Measurements from ENCODE around the gene MLEC. TPM values are rescaled to one million over a fixed set of nuclear protein-coding genes. Genes with fewer than 3 reads are reported as not detected.

Gene MLEC
- total and polyA plus RNA-seq, 2 of the 13 experiments (the other 11 are each of a cell fraction or from before 2014, with no cell fraction given), result 49.8 to 156 TPM

GRCh38 chr12:120686690-120687577 lies at the start of gene MLEC (continued):
- TF ChIP-seq HNRNPH1 (optimal IDR thresholded peaks at IDR 0.05; ENCODE audit: low read depth, low read length) (no peak), SNAPC5 (CRISPR knock-in tag; IDR thresholded peaks at IDR 0.05; ENCODE audit: borderline replicate concordance) (no peak; the same call in 1 of the 2 replicates), ZNF879 (CRISPR knock-in tag; IDR thresholded peaks at IDR 0.05) (no peak), ZNF749 (CRISPR knock-in tag; IDR thresholded peaks at IDR 0.05; ENCODE audit: borderline replicate concordance) (peak; percentile 78; the same call in 1 of the 2 replicates), ZNF687 (CRISPR knock-in tag; IDR thresholded peaks at IDR 0.05) (peak; percentile 87), ZNF18 (CRISPR knock-in tag; IDR thresholded peaks at IDR 0.05; ENCODE audit: insufficient replicate concordance) (no peak), E2F2 (CRISPR knock-in tag; IDR thresholded peaks at IDR 0.05; ENCODE audit: borderline replicate concordance) (0 out of 2 replicates have a peak, but pooled peaks have one; percentile 22), ZNF619 (CRISPR knock-in tag; IDR thresholded peaks at IDR 0.05) (no peak), SMARCE1 (IDR thresholded peaks at IDR 0.05; ENCODE audit: borderline replicate concordance) (no peak), MTF2 (CRISPR knock-in tag; IDR thresholded peaks at IDR 0.05; ENCODE audit: borderline replicate concordance) (no peak), ZNF460 (CRISPR knock-in tag; IDR thresholded peaks at IDR 0.05; ENCODE audit: borderline replicate concordance) (no peak), TGIF2 (CRISPR knock-in tag; IDR thresholded peaks at IDR 0.05) (no peak; the same call in 1 of the 2 replicates), SOX6 (IDR thresholded peaks at IDR 0.05) (no peak), SOX6 (CRISPR knock-in tag; IDR thresholded peaks at IDR 0.05) (peak; percentile 68), KAT8 (CRISPR knock-in tag; IDR thresholded peaks at IDR 0.05) (peak; percentile 95), ZNF562 (CRISPR knock-in tag; IDR thresholded peaks at IDR 0.05; ENCODE audit: borderline replicate concordance) (no peak), STAG1 (CRISPR knock-in tag; IDR thresholded peaks at IDR 0.05) (no peak), MLXIP (CRISPR knock-in tag; IDR thresholded peaks at IDR 0.05; ENCODE audit: borderline replicate concordance) (no peak), FOXK2 (IDR thresholded peaks at IDR 0.05) (no peak)
